WI38 (cell line): ENCODE results near the gene STARD13.

Source experiments
- H3K4me3 ChIP-seq: 2 replicates; pipeline ENCODE4 v1.5.1; 2011; ENCODE audit warnings: low read depth, mild to moderate bottlenecking, control low read depth, low read length
- CTCF ChIP-seq: IDR thresholded peaks from 2 replicates; pipeline ENCODE4 v1.5.1; 2012; ENCODE audit warnings: low read depth, mild to moderate bottlenecking, control low read depth, low read length

The STARD13 gene

GRCh38 chr13:33308863-33309262 is 23.3 kb upstream of the STARD13 start:
- no peak for TF ChIP-seq CTCF

GRCh38 chr13:33307843-33308242 is 22.3 kb upstream of the STARD13 start:
- no peak overlapping the region for H3K4me3 ChIP-seq
- TF ChIP-seq CTCF: no peak

More at GRCh38 chr13:33308863-33309262, 23.3 kb upstream of the STARD13 start:
- H3K4me3 ChIP-seq: no peak overlapping the region

GRCh38 chr13:33303855-33304597 is 18.5 kb upstream of the STARD13 start:
- TF ChIP-seq CTCF: no peak
- no peak overlapping the region for H3K4me3 ChIP-seq

GRCh38 chr13:33299626-33300025 is 14.1 kb upstream of the STARD13 start:
- H3K4me3 ChIP-seq: no peak overlapping the region
- no peak for TF ChIP-seq CTCF

GRCh38 chr13:33296793-33297425 is 11.4 kb upstream of the STARD13 start:
- no peak for TF ChIP-seq CTCF

GRCh38 chr13:33292712-33293111 is 7.2 kb upstream of the STARD13 start:
- no peak overlapping the region for H3K4me3 ChIP-seq
- no peak for TF ChIP-seq CTCF

More at GRCh38 chr13:33296793-33297425, 11.4 kb upstream of the STARD13 start:
- H3K4me3 ChIP-seq: no peak overlapping the region

- no peak for TF ChIP-seq CTCF
- H3K4me3 ChIP-seq: no peak overlapping the region
Measured at GRCh38 chr13:33290421-33290965, 4.9 kb upstream of the STARD13 start.
